G401 (cell line): Measurements from ENCODE around the gene PTTG1IP. TPM values are rescaled to one million over a fixed set of nuclear protein-coding genes. Genes with fewer than 3 reads are reported as not detected.

Source experiments
- DNase-seq: peaks from one replicate; pipeline ENCODE4 v3.0.0-alpha.2; 2015; ENCODE audit warnings: low spot score
- in situ Hi-C: cut with HindIII; loops from 2 replicates; pipeline ENCODE4 v1.10.0; 2016; ENCODE audit warnings: low sequenced_read_pairs, mixed read lengths
- total RNA-seq: library from RNA; depleted of rRNA; stranded (reverse); fragments of >200 nt; shearing (Covaris generic); gene quantifications from 2 replicates; pipeline ENCODE4 v1.2.3, GENCODE V29; 2014

PTTG1IP gene
- total RNA-seq, 1 experiment from 2014 or later: 243 TPM

DNA sequence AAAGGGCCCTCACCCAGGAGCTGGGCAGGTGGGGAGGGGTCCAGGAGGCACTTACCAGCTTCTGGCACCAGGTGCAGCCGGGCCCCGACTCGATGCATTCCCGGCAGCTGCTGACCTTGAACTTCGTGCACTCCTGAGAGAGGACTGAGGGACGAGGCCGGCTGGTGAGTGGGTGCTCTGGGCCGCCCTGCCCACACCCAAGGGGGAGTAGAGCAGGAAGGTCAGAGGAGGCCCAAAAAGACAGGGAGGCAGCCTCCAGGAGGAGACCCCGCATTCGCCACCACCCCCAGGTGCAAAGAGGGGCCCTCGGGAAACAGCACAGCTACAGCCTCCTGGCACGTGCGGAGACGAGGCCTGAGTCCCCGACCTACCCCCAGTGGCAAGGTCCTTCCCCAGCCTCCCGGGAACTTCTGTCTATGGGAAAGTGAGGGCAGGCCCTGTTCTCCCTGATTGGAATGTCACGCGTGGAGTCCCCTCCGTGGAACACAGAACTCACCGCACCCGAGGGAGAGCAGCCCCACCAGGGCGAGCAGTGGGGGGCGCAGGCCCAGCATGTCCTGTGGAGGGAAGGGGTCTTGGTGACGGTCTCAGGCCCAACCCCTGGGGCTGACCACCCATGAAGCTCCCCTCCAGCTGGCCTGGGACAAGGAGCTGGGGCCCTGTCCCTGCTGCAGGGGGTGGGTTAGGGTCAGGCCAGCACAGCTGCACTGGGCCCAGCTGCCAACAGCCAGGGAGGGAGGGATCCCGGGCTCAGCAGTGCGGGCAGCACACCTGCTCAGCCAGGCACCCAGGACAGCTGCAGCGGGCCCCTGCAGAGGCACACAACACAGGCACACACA lies 37.0 kb upstream of the PTTG1IP start:
- in situ Hi-C loops: no loop called here
- DNase-seq: no peak

DNA sequence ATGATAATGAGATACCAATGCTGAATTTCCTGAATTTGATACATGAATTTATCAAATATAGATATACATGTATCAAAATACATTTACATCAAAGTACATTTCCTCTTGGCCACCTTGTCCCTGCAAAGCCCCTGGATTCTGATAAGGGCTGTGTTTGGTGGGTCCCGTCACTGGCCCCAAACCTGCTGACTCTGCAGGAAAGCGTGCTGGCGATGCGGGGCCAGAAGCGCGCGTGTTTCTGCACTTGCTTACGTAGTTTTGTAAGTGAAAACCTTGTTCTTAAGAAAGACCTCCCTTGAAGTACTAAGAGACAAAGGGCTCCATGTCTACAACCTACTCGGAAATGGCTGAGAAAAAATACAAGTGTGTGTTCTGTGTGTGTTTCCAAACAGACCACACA lies 36.2 kb upstream of the PTTG1IP start:
- in situ Hi-C loops: no loop called here
- no peak for DNase-seq

DNA sequence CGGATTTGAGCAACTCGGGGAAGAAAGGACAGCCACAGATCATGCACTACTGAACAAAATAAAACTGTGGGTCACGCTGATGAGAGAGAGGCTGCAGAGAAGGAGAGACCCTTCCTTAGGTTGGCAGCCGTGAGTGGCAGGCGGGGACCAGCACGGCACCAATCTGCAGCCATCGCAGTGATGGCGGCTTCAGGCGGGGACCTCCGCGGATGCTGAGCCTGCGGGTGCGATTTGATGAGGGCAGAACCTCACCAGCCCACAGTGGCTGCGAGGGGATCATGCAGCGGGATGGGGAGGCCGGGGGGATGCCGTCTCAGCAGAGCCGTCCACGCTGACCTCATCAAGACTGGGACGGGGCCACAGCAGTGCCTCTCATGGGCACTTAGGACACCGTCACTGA lies 35.4 kb upstream of the PTTG1IP start:
- no peak for DNase-seq
- in situ Hi-C loops: no loop called here

- in situ Hi-C loops: no loop called here
- DNase-seq: no peak
Observed at GRCh38 chr21:44907966-44908895, 34.7 kb upstream of the PTTG1IP start.

DNA sequence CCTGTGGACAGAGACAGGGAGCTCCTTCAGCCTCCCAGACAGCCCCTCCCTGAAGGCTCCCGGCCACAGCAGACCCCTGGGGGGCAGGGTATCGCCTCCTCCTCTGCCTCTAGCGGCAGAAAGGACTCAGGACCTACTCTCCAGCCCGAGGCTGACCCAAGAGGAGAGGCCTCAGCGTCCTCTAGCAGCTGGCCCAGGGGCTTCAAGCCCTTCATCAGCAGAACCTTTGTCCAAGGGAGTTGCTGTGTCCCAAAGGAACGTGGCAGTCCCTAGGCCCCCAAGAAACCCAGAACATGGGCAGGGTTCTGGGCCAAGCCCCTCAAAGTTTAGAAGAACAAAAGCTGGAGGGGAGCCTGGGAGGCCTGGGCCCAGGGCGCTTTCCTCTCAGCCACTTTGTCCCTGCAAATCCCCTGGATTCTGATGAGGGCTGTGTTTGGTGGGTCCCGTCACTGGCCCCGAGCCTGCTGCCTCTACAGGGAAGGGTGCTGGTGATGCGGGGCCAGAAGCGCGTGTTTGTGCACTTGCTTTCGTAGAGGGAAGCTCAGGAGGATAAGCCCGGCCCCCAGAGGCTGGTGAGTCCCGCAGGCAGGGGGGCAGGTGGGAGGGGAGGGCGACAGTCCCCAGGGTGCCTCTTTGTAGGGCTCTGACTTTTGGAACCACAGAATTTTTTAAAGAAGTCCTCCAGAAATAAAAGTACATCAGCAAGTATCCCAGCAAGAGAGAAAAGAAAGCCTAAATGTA lies 33.9 kb upstream of the PTTG1IP start:
- no peak for DNase-seq

DNA sequence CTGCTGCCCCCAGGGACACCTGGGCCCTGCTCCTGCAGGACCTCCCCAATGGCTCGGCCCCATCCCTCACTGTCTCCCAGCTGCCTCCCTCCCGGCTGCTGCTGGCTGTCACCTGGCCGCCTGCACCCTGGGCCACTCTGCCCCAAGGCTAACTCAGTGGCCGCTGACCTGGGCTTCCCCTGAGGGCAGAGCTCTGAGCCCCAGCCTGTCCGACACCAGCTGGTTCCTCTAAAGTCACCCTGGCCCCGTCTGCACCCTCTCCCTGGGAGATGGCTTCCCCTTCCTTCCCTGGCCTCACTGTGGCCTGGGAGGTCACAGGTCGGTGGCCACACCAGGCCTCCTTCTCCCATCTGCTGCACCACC lies 32.2 kb upstream of the PTTG1IP start:
- no peak for DNase-seq
- in situ Hi-C loops: no loop called here

More for the DNA sequence above, 33.9 kb upstream of the PTTG1IP start:
- in situ Hi-C loops: no loop called here

DNA sequence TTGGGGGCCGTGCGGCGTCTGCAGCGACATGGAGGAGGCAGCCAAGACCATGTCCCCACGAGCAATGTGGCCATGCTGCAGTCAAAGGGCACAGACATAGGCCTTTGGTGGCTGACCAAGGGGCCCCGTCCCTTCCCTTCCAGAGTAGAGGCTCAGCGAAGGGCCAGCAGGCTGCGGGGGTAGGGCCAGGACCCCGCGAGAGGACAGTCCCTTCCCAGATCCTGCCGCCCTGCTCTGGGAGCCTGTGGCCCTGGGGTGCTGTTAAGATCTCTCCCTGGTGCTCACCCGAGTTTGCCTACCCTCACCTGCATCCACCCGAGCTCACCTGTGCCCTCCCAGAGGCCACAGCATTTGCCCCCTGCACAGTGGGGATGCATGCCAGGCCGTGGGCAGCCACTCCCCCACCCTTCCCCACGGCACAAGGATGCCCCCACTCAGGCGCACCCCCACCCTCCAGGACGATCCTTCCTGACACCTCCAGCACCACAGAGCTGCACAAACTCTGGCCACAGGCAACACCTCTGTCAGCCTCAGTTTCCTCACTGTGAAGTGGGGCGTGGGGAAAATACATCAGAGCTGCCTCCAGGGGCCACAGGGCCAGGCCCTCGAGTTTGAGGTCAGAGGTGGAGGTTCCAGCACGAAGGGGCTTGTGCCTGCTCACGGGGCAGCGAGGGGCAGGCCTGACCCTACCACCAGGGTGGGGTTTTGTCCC lies 31.7 kb upstream of the PTTG1IP start:
- no peak for DNase-seq
- in situ Hi-C loops: no loop called here

GRCh38 chr21:44904141-44904923 lies 30.8 kb upstream of the PTTG1IP start:
- in situ Hi-C loops: no loop called here

GRCh38 chr21:44903689-44904088 lies 30.2 kb upstream of the PTTG1IP start:
- no peak for DNase-seq
- in situ Hi-C loops: no loop called here

More at GRCh38 chr21:44904141-44904923, 30.8 kb upstream of the PTTG1IP start:
- no peak for DNase-seq

DNA sequence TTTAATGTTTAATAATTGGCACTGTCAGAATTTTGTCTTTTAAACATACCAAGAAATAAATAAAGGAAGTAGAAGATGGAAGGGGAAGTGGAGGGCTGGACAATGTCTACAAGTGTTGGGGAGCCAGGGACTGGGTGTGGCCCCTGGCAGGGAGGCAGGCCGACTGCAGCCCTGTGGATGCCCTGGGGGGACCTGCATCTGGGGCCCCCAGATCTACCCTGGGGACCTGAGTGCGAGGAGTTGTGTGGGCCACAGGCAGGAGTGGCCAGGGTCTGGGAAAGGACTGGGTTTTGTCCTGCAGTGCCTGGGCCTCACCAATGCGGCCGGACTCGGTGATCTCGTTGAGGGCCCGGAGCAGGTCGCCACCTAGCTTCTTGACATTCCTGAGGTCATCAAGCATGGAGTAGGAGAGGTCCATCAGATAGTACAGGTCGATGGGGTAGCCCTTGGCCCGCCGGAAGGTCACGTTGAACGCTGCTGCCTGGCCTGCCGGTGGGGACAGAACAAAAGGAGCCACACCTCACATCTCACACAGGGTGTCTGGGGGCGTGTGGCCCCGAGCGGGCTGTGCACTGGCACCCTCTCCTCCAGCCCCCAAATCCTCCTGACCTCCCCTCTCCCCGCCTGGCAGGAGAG lies 29.7 kb upstream of the PTTG1IP start:
- in situ Hi-C loops: no loop called here
- DNase-seq: no peak

GRCh38 chr21:44902268-44903049 lies 29.0 kb upstream of the PTTG1IP start:
- DNase-seq: no peak
- in situ Hi-C loops: no loop called here

DNA sequence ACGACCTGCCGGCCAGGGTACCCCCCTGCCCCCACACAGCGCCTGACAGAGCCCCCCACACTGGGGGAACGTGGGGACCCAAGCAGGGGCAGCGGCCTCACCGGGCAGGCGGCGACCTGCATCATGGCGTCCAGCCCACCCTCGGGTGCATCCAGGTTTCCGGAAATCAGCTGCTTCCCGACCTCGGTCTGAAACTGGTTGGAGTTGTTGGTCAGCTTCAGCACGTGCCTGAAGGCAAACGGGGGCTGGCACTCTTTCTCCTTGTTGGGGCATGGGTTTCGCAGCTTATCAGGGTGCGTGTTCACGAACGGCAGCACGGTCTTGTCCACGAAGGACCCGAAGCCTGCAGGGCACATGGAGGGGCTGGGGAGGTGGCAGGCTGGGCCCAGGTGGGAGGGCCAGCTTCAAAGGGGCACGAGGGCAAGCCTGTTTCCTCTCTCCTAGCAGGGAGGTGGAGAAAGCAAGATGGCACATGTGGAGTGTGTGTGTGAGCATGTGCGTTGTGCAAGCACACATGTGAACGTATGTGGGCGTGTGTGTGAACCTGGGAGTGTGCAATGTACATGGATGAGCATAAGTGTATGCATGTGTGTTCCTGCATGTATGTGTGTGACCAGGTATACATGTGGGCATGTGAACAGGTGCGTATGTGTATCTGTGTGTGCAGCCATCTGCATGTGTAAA lies 28.0 kb upstream of the PTTG1IP start:
- no peak for DNase-seq
- in situ Hi-C loops: no loop called here

DNA sequence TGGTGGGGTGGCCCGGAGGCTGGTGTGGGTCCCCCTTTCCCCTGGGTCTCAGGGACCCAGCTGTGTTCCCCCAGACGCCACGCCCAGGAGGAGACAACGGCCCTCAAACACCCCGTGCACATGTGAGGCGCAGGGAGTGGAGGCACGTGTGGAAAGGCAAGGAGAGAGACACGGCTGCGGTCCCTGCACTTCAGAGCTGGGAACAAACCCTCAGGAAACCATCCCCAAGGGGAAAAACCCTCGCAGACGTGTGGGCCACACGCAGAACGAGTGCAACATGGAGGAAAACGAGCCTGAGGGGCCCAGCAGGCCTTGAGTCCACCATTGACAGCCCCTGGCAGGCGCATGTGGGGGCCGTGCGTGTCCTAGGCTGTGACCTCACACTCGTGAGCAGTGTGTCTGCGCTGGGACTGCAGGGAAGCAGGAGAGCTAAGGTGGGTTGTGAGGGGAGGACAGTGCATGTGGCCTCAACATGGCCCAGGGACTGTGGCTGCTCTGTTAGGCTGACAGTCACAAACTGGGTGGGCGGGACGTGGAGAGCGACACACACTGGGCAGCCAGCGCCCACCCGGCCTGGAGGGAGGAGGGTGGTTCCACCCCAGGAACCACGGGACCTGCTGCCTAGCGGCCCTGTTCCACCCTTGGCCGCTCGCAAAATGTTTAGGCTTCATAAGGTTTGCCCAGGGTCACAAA lies 27.2 kb upstream of the PTTG1IP start:
- in situ Hi-C loops: no loop called here
- DNase-seq: no peak

- DNase-seq: no peak
- in situ Hi-C loops: no loop called here
Observed at GRCh38 chr21:44899768-44900558, 26.5 kb upstream of the PTTG1IP start.
